GM19468 (cell line): Measurements from ENCODE around the gene UMAD1.
"Not testable (repeated sequence)": the region's sequence is repeated elsewhere in the genome, so short reads cannot be mapped to it uniquely, and the experiment has no call there.

Experiments used
- ATAC-seq: cut with Tn5 transposase; IDR thresholded peaks from one replicate; pipeline ENCODE4 v1.9.1; 2021; ENCODE audit warnings: mild to moderate bottlenecking, moderate library complexity, moderate number of reproducible peaks; ENCODE audit not compliant: unreplicated experiment; ENCODE audit errors: extremely low read depth

Gene UMAD1

DNA sequence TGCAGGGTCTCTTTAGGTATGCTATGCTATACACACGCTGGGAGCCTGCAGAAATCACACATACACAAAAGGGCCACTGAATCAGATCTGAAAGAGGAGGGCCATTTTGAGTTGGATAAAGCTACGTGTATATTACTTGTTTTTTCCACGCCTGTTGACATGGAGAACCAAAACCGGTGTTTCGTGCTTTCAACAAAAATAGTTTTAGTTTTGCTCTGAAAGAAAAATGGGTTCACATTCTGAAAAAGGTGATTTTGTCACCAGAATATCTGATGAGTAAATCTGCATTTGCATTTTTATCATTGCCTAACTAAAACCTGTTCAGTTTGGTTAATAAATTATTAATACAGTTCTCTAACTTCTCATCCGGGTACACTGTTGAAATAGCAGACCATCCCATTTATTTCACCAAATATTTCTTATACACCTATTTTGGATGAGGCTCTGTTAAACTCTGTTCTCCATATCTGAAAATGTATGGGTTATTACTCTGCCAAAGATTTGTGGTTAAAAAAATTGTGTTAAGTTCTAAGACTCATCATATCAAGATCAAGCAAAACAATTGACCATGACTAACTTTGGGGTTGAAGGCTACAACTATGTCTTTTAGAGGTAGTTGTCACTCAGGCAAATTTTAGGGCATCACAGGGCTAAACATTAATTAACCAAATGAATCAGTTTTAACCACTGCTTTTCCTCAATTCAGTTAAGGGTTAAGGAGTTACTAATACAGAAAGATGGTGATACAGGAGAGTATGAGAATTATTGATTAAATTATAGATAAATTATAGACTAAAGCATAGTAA lies 179.1 kb downstream of the UMAD1 start:
- ATAC-seq = peak; percentile 27

DNA sequence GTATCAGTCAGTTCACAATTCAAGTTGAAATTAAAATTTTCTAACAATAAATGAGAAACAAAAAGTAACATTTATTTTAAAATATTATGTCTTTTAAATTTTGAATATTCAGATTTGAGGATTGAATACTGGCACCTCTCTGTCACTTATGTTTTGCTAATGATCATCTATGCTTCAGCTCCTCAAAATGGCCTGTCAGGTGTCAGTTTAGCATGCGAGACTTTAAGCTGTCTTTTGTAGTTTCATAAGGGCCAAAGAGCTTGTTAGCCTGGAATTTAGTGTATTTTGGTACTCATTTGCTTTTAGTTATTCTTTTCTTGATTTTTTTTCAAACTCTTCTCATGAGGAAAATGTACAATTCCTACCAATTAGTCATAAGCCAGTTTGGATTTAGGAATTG lies 179.9 kb downstream of the UMAD1 start:
- ATAC-seq = no peak

GRCh38 chr7:7820939-7821338 lies 180.4 kb downstream of the UMAD1 start:
- ATAC-seq = no peak

GRCh38 chr7:7821517-7821916 lies 181.0 kb downstream of the UMAD1 start:
- no peak for ATAC-seq

DNA sequence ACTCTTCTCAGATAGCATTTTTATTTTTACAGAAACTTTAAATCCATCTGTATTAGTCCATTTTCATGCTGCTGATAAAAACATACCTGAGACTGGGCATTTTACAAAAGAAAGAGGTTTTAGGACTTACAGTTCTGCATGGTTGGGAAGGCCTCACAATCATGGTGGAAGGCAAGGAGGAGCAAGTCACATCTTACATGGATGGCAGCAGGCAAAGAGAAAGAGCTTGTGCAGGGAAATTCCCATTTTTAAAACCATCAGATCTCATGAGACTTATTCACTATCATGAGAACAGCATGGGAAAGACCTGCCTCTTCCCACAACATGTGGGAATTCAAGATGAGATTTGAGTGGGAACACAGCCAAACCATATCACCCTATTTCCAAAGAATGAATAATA lies 184.7 kb downstream of the UMAD1 start:
- not testable (repeated sequence) for ATAC-seq

DNA sequence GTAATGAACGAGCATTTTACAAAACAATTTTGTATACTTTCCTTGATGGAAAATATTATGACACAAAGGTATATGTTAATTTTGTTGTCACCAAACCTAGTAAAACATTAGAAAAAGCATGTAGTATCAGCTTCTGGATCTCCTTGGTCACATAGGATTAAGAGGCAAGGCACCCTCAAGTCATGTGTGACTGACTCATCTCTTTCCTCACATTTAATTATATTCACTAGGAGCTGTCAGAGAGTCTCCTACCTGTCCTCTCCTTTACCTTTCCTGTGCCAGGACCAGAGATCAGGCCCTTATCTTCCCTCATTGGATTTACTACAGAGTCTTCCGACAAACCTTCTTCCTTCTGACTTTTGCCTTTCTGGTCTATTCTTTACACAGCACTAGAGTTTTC lies 189.1 kb downstream of the UMAD1 start:
- ATAC-seq = no peak

- ATAC-seq = no peak
Observed at GRCh38 chr7:7830122-7830878, 189.7 kb downstream of the UMAD1 start.

GRCh38 chr7:7832518-7832917 lies 192.0 kb downstream of the UMAD1 start:
- no peak for ATAC-seq

DNA sequence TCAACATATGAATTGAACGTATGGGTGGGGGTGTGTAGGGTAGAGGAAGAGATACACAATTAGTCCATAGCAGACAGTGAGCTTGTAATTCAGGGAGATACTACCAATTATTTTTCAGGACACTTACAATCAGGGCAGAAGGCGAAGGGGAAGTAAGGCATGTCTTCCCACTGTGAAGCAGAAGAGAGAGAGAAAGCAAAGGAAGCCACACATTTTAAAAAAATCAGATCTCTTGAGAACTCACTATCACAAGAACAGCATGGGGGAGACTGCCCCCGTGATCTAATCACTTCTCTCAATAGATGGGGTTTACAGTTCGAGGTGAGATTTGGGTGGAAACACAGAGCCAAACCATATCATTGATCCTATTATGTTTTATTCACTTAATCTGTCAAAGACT lies 194.2 kb downstream of the UMAD1 start:
- ATAC-seq = no peak

DNA sequence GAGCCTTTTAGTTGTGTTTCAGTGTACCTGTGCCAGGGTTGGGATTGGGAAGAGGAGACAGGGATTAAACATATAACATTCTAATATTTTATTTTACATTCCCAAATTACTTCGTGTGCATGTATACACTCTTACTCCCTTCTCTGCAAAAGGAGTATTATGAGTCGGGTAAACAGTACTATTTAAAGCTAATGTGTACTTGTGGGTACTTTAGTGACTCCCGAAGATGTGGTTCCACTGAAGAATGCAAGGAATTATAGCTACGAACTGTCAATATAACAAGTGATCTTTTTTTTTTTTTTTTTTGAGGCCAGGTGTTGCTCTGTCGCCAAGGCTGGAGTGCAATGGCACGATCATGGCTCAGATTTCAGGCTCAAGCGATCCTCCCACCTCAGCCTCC lies 200.5 kb downstream of the UMAD1 start:
- ATAC-seq = no peak

- no peak for ATAC-seq
Observed at GRCh38 chr7:7843240-7843639, 202.7 kb downstream of the UMAD1 start.

- no peak for ATAC-seq
Observed at GRCh38 chr7:7843972-7844371, 203.4 kb downstream of the UMAD1 start.

DNA sequence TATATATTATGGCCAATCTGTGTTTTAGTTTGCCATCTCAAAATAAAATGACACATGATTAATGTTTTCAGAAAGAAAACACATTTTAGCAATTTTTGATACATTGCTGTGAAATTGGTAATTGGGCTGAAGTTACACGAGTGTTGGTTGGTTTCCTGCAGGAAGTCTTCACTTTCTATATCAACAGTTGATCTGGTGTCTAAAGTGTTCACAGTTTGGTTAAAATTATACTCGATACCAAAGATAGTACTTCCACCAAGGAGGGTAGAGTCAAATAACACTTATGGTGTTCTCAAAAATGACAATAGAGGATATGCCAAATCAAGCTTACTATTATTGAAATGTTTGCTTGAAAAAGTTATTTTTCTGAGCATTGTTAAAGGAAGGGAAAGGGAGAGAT lies 207.7 kb downstream of the UMAD1 start:
- ATAC-seq = peak; percentile 84

- ATAC-seq = no peak
Observed at GRCh38 chr7:7848892-7849291, 208.3 kb downstream of the UMAD1 start.

DNA sequence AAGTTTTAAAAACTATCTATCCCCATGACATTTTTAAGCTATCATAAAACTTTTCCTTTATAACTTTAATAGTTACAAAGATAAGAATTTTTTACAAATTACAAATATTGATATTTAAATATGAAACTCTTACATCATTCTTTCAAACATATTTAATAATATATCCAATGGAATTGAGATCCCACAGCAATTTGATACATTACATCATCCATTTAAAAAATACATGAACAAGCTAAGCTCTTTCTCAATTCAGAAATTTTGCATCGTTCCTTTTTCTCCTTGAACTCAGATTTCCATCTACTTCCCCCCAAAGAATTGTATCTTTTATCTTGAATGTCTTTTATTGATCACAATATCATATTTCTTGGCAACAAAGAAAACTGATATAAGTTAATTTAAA lies 209.6 kb downstream of the UMAD1 start:
- no peak for ATAC-seq

DNA sequence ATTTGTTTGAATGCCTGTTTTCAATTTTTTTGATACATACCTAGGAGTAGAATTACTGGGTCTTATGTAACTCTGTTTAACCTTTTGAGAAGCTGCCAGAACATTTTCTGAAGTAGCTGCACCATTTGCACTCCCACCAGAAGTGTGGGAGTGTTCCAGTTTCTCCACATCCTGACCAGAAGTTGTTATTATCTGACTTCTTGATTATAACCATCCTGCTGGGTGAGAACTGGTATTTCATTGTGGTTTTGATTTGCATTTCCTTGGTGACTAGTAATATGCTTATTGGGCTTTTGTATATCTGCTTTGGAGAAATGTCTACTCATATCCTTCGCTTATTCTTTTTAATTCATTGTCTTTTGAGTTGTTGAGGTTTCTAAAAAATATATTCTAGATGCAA lies 210.8 kb downstream of the UMAD1 start:
- no peak for ATAC-seq

DNA sequence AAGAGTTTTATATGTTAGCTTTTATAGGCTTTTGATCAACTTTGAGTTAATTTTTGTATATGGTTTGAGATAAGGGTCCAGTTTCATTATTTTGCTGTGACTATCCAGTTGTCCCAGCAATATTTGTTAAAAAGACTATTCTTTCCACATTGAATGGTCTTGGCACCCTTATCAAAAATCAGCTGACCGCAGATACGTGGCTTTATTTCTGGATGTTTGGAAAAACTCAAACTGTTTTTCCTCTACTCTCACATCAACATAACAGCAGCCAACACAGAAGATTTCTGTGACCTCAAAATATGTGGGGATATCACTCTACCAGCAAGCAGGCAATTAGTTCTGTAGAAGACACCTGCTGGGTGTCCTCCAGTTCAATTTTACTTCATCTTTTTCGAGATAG lies 211.4 kb downstream of the UMAD1 start:
- no peak for ATAC-seq

DNA sequence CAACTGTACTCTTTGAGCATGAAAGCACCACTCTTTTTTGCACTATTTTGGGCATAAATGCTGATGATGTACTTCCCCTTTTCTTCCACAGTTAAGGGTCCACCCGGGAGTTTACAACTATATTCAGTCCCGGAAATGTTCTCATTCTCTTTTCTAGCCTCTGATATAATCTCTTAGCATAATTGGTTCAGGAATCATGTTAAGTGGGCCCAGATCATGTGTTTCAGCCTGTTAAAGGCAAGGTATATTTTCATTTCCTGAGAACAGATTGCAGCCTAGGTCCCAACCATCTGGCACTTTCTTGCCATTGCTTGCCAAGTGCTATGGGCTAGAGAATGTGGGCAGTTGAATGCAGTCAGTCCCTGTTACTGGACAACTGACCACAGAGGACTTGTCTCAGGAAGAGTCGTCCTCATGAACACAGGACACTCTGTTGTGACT lies 216.6 kb downstream of the UMAD1 start:
- ATAC-seq = no peak

DNA sequence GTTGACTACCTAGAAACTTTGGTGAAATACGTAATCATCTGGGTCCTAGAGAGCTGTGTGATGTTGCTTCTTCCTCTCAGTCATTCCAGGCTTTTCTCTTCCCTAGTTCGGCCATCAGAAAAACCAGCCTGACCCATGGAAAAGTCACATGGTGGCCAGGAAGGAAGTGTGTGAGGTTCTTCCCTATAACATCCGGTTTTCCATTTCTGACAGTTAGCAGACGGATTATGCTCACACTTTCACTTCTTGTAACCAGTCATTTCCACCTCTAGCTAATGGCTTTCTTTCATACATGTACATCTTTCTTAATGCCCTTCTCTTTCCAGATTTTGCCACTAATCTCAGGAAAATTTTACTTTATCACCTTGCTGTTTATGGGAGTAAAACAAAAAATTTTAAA lies 218.0 kb downstream of the UMAD1 start:
- ATAC-seq = no peak

- ATAC-seq = no peak
Observed at GRCh38 chr7:7859411-7859810, 218.9 kb downstream of the UMAD1 start.

DNA sequence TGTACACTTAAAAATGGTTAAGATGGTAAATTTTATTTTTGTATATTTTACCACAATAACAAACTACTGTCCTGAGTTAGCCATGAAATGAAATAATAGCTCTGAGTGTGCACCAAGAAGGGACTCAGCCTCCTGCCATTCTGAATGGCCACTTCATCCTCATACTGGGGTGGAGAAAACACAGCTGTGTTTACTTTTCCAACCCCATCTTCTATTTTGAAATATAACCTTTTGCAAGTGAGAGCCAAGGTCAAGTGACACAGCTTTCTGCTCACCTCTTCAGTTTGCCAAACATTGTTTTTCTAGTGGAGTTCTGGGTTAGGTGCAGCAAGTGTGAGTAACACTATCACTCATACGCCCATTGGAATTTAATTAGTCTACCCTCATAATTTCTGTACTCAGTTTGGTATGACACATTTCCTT lies 220.7 kb downstream of the UMAD1 start:
- no peak for ATAC-seq

DNA sequence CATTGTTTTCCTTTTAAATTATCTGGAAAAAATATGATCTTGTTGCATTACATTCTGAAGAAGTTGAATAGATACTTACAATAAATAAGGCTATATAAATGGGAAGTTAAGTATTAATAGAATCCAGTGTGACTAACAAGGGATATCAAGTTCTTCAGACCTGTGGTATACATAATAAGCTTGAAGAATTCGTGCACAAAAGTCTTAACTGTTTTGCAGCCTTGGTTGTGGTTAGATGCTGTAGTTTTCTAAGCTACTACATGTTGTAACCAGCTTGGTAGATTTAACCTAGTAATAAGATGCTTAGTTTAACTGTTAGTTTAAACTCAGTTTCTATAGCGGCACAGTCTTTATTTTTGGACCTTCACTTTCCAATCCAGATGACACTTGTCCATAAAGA lies 221.8 kb downstream of the UMAD1 start:
- no peak for ATAC-seq
